Measurements from ENCODE around the gene C3orf22. TPM values are rescaled to one million over a fixed set of nuclear protein-coding genes. Genes with fewer than 3 reads are reported as not detected.

The C3orf22 gene
- total RNA-seq, 1 experiment from 2014 or later = not detected

DNA sequence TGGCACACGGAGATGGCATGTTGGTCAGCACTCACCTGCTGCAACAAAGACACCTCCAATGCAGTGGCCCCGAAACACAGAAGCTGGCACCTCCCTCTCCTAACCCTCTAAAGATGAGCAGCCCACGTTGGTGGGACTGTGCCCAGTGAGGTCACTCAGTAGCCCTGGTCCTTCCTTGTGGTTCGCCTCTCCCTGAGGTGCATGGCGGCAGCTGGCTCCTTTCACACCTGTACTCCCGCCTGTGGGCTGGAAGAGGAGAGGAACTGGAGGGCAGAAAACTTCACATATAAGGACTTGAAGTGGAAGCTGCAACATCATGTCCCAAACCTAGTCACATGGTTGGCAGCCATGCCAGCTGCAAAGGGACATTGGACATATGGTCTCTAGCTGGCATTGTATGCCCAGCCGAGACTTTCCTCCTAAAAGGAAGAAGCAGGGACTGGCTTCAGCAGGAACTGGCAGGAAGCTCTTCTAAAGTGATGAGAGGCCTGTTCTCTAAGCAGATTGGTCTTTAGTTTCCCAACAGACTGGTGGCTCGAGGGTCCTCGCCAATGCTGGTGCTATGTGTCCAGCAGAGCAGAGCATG, 10.8 kb upstream of the C3orf22 start:
- no peaks in the 10 kb centered on the region for H3K27me3 ChIP-seq (ENCODE audit: control insufficient read depth, insufficient read depth, low read length)
- no peaks in the 10 kb centered on the region for H3K36me3 ChIP-seq (replicated peaks; ENCODE audit: control insufficient read depth, insufficient read depth, low read length)
- DNase-seq = peak; percentile 18
- no peak overlapping the region for H3K4me3 ChIP-seq (ENCODE audit: insufficient read depth, low read depth, low read length)

DNA sequence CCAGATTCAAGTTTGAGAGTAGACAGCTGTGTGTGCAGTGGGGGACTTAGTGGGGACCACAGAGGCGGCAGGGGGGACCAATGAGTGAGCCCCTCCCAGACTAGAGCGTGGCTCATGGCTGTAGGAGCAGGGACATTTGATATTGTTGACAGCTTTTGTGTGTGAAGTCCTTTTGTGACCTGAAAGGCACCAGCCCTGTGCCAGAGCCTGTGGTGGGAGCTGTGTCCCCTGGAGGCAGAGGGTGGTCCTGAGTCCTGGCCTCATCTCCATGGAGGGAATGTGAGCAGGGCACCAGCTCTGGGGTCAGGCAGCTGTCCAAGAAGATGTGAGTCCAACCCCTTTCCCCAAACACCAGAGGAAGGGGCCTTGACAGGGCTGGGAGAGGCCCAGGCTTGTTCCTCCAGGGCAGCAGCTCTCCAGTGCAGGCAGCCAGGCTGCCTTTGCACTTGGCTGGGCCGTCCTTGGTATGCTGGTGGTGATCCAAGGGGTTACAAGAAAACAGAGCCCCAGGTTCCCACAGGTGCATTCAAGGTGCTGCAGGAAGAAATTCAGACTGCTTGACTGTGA, 10.1 kb upstream of the C3orf22 start:
- Histone ChIP-seq H3K27me3 (ENCODE audit: control insufficient read depth, insufficient read depth, low read length) (no peaks in the 10 kb centered on the region), H3K36me3 (replicated peaks; ENCODE audit: control insufficient read depth, insufficient read depth, low read length) (no peaks in the 10 kb centered on the region), H3K4me3 (ENCODE audit: insufficient read depth, low read depth, low read length) (no peak overlapping the region)
- peak; percentile 20 for DNase-seq

DNA sequence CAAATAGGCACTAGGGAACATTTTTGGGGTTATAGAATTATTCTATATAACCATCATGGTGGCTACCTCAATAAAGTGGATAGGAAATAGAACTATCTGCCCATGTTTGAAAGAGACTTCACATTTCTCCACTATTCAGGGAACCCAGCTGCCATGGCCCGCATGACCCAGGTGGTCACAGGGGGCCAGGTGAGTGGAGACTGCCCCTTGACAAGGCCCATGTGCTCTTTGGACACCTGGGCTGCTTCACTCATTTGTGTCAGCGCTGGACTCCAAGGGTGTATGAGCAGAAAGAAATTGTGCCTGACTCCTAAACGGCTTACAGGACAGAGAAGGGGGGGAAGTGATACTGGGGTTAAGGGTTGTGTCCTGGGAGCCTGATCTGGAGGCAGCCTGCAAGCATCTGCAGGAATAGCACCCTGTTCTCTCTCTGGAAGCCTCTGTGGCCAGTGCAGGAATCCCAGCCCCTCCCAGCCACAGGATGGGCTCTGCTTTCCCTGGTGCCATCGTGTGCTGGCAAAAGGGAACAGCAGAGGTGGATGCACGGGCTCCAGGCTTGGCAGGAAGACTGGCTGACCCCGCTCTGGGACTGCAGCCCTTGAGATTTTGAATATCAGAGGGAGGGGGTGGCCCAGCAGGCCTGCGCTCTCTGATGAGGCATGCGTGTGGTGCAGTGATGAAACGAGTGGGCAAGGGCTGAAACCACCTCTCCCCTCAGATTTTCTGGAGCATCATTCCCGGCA, 9.1 kb upstream of the C3orf22 start:
- Histone ChIP-seq H3K27me3 (ENCODE audit: control insufficient read depth, insufficient read depth, low read length) (no peaks in the 10 kb centered on the region), H3K4me3 (ENCODE audit: insufficient read depth, low read depth, low read length) (no peak overlapping the region), H3K36me3 (replicated peaks; ENCODE audit: control insufficient read depth, insufficient read depth, low read length) (no peaks in the 10 kb centered on the region)
- DNase-seq = peak; percentile 81

DNA sequence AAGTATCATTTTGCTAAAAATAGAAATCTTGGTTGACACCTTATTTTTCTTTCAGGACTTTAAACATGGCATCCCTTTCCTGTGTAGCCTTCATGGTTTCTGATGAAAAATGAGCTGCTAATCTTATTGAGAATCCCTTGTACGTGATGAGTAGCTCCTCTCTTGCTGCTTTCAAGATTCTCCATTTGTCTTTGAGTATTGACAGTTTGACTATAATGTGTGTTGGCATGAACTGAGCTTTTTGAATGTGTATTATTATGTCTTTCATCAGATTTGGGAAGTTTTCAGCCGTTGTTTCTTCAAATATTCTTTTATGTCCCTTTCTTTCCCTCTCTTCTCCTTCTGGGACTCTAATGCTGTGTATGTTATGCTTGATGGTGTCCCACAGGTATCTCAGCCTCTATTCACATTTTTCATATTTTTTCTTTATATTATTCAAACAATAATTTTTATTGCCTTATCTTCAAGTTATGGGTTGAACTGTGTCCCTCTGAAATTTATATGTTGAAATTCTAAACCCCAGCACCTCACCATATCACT, 4.1 kb upstream of the C3orf22 start:
- no peak for DNase-seq
- H3K4me3 ChIP-seq (ENCODE audit: insufficient read depth, low read depth, low read length) = no peak overlapping the region
- no peaks in the 10 kb centered on the region for H3K27me3 ChIP-seq (ENCODE audit: control insufficient read depth, insufficient read depth, low read length)
- no peaks in the 10 kb centered on the region for H3K36me3 ChIP-seq (replicated peaks; ENCODE audit: control insufficient read depth, insufficient read depth, low read length)

DNA sequence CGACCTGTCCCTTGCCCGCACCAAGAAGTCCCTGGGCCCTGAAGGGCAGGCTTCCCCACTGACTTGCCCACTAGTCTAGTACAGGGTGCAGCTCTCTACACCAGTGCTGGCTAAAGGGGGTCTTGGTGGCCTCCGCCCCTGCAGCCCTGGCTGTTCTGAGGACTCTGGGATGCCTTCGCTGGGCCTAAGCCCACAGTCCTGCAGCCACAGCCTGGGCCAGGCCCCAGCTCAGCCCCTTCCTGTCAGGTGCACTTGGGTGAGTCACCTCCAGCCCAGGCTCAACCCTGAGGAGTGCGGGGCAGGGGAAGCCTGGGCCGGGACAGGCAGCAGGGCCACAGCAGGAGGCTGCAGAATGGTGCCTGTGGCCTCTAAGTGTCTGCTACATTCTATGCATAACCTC, 971 bp downstream of the C3orf22 start:
- H3K36me3 ChIP-seq (replicated peaks; ENCODE audit: control insufficient read depth, insufficient read depth, low read length) = no peaks in the 10 kb centered on the region
- no peak overlapping the region for H3K4me3 ChIP-seq (ENCODE audit: insufficient read depth, low read depth, low read length)
- DNase-seq = peak; percentile 52
- no peaks in the 10 kb centered on the region for H3K27me3 ChIP-seq (ENCODE audit: control insufficient read depth, insufficient read depth, low read length)

DNA sequence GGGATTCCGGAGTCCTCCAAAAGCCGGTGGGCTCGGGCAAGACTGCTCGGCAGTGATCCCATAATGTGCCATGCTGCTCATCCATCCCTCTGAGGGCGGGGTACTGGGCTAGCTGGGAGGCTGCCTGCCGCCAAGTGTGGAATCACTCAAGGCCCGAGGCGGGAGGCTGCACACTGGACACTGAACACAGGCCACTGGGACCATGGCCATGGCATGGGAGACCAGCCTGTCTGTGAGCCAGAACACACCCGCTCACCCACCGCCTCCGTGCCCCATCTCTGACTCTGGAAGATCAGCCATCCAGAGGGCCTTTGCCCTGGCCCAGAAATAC, 1.4 kb downstream of the C3orf22 start:
- H3K4me3 ChIP-seq (ENCODE audit: insufficient read depth, low read depth, low read length) = no peak overlapping the region
- no peaks in the 10 kb centered on the region for H3K27me3 ChIP-seq (ENCODE audit: control insufficient read depth, insufficient read depth, low read length)
- no peaks in the 10 kb centered on the region for H3K36me3 ChIP-seq (replicated peaks; ENCODE audit: control insufficient read depth, insufficient read depth, low read length)
- peak; percentile 25 for DNase-seq

DNA sequence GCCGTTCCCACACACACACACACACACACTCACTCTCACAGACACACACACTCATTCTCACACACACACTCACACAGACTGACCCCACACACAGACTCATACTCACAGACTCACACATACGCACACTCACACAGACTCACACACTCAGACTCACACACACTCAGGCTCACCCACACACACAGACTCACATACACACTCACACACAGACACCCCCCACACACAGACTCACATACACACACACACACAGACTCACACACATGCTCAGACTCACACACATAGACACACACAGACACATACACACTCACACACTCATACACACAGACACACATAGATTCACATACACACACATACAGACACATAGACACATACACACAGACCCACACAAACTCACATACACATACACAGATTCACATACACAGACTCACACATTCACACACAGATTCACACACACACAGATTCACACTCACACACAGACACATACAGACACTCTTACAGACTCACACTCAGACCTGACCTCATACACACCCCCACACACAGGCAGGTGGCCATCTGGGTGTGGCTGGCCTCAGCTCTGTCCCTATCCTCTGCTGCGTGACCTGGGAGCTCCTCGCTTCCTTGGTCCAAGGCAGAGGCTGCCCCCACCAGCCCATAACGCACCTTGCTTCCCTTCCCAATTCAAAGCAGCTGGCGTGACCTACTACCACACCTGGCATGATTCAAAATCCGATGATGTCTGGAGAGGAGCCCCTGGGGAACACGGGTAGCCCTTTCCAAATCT, 1.9 kb downstream of the C3orf22 start:
- peak; percentile 18 for DNase-seq
- Histone ChIP-seq H3K4me3 (ENCODE audit: insufficient read depth, low read depth, low read length) (no peak overlapping the region), H3K36me3 (replicated peaks; ENCODE audit: control insufficient read depth, insufficient read depth, low read length) (no peaks in the 10 kb centered on the region), H3K27me3 (ENCODE audit: control insufficient read depth, insufficient read depth, low read length) (no peaks in the 10 kb centered on the region)

DNA sequence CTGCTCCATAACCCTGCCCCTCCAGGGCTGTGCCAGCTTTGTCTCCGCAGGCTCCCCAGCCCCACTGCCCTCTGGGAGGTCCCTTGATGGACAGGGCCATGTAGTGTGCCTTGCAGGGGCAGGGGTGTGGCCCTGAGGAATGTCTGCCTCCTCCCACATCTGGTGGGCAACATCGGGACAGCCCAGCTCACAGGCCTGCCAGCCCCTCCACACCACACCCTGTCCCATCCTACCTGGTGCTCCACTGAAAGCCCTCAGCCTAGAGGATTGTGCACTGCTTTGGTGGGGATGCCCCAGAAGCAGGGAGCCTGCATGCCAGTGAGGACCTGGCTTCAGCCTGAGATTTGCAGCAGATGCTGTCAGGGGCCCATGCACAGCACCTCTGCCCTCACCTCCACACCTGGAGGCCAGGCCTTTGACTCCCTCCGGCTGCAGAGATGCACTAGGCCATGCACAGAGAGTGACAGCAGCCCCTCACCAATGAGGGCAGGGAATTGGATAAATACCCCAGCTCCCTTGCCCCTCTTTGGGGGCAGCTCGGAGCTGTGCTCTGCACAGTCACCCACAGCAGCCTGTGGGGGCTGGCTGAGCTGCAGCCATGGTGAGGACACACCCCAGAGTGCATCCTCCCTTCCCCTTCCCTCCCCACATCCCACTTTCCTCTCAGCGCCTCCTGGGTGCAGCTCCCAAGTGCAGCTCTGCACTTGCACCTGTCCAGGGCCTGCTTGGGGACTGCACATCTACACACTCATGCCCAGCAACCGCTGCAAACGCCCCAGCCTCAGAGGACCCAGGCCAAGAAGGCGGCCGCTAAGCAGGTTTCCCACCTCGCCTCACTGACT, 2.7 kb downstream of the C3orf22 start:
- H3K4me3 ChIP-seq (ENCODE audit: insufficient read depth, low read depth, low read length) = no peak overlapping the region

DNA sequence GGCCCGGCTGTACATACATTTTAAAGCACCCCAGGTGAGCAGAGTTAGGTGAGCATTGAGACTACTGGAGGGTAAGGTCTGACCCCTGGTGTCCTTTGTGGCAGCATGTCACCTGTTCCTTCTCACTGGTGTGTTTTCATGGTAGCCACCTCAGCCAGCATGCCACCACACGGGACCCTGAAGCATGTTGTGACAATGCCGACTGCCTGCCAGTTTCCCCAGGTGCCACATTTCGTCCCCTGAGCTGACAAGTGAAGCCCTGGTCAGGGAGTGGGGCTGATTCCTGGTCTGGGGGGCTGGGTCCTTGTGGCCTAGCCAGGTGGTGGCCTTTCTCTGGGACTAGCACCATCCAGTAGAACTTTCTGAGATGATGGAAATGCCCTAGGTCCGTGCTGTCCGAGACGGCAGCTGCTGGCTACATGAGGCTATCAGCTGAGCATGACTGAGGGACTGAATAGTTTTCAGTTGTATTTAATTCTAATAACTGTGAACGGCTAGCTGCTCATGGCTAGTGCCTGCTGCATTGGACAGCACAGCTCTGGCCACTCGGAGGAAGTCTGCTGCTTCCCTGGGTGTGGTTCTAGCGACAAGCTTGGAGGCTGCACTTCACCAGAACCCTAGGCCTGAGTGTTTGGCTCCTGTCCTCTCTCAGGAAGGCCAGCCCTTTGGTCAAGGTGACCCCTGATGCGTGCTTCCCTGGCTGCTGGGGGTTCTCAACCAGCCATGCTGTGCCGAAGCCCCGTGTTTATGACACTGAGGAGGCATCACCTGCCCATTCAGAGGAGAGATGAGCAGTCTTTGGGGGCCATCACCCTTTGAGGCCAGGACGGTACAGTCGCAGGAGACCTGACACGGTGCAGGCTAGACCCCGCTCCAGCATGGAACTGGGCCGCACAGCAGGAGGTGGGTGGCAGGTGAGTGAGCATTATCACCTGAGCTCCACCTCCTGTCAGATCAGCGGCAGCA, 3.9 kb downstream of the C3orf22 start:
- no peaks in the 10 kb centered on the region for H3K36me3 ChIP-seq (replicated peaks; ENCODE audit: control insufficient read depth, insufficient read depth, low read length)
- no peak overlapping the region for H3K4me3 ChIP-seq (ENCODE audit: insufficient read depth, low read depth, low read length)
- peak; percentile 18 for DNase-seq
- no peaks in the 10 kb centered on the region for H3K27me3 ChIP-seq (ENCODE audit: control insufficient read depth, insufficient read depth, low read length)

More for the DNA sequence above, 2.7 kb downstream of the C3orf22 start:
- DNase-seq = peak; percentile 39
- no peaks in the 10 kb centered on the region for H3K36me3 ChIP-seq (replicated peaks; ENCODE audit: control insufficient read depth, insufficient read depth, low read length)
- H3K27me3 ChIP-seq (ENCODE audit: control insufficient read depth, insufficient read depth, low read length) = no peaks in the 10 kb centered on the region

DNA sequence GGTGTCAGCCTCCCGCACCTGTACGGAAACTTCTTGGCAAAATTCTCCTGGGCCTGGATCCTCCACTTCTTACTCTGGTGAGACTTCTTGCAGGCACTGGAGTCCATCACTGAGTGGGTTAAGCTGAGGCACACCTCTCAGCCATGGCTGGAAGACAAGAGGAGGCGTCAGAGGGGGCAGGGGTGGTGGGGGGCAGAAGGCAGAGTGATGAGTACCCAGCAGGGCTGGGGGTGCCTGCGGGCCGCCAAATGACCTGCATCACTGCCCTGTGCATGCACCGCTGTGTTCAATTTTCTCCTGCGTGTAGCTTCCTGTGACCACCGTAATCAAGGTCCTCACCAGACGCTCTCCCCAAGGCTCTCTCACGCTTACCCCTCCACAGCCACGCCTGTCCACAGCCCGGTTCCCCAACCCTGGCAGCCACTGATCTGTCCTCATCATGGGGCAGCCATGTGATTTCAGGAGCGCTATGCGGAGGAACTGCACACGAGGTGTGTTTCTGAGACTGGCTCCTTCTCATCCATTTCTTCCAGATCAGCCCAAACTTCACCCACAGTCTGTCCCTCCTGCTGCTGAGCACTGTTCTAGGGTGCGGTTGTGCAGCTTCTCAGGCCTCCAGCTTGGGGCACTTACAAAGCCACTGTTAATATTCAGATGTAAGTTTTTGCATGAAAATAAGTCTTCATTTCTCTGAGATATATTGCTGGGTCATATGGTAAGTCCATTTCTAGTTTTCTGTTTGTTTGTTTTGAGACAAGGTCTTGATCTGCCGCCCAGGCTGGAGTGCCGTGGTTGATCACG, 5.2 kb downstream of the C3orf22 start:
- Histone ChIP-seq H3K27me3 (ENCODE audit: control insufficient read depth, insufficient read depth, low read length) (no peaks in the 10 kb centered on the region), H3K4me3 (ENCODE audit: insufficient read depth, low read depth, low read length) (no peak overlapping the region), H3K36me3 (replicated peaks; ENCODE audit: control insufficient read depth, insufficient read depth, low read length) (no peaks in the 10 kb centered on the region)
- peak; percentile 34 for DNase-seq

DNA sequence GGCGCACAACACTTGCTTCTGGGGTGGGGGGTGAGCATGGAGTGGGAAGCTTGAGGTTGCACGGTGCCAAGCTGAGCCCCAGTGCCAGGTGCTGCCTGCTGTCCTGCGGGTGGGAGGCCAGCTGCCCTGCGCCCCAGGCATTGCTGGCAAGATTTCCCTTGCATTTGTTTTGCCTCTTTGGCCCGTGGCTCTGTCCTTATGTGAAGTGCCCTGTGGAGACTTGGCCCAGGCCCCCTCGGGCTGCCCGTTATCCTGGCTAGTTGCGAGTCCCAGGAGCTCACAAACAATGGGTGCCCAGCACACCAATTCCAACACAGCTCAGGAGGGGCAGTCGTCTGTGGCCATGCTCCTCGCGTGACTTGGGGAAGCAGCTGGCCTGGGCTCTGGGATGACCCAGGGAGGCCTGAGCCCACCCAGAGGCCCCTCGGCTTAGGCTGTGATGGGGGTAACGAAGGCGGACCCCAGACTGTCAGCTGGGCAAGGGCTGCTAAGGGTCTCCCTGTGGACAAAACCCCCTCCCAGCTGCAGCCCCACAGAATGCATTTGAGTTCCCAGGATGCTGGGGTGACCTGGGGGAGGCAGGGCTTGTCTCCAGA, 5.9 kb downstream of the C3orf22 start:
- peak; percentile 43 for DNase-seq

More for the DNA sequence above, 5.9 kb downstream of the C3orf22 start:
- H3K36me3 ChIP-seq (replicated peaks; ENCODE audit: control insufficient read depth, insufficient read depth, low read length) = no peaks in the 10 kb centered on the region
- H3K4me3 ChIP-seq (ENCODE audit: insufficient read depth, low read depth, low read length) = no peak overlapping the region
- no peaks in the 10 kb centered on the region for H3K27me3 ChIP-seq (ENCODE audit: control insufficient read depth, insufficient read depth, low read length)

Data from H7 (cell line).